Embryonic facial prominence (tissue), 1 donor: ENCODE measurements around the gene GBGT1.

Experiments
- DNase-seq: peaks from one replicate; pipeline ENCODE4 v3.0.0-alpha.2; 2016; ENCODE audit errors: extremely low spot score

The GBGT1 gene

DNA sequence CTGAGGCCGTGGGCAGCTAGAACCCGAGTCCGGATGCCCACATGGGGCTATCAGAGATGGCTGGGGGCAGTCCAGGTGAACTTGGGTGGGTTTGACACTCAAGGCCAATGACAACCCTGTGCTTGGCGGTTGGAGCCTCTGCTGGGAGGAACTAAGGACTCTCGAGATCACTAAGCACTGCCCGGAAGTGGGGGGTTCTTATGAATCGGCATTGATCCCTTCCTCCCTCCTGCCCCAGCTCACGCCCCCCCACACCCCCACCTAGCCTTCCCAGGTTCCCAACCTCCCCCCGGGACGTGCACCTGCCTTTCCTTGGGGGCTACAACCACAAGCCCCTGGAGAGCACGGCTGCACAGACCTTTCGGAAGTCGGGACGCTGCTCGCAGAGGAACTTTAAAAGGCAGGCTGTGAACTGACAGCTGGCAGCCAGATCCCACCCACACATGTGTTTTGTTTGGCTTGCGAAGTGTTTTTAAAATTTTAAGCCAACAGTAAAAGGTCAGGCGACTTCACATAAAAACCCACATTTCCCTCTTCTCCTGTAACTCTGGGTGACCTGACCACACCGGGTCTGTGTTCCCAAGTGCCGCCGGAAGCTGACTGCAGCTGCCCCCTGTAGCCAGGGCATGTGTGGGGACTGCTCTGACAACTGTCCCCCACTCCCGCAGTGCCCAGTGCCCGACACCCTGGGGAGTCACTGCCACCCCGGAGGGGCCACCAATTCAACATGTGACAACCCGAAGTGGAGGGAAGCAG lies 37.6 kb downstream of the GBGT1 start:
- no peak for DNase-seq

DNA sequence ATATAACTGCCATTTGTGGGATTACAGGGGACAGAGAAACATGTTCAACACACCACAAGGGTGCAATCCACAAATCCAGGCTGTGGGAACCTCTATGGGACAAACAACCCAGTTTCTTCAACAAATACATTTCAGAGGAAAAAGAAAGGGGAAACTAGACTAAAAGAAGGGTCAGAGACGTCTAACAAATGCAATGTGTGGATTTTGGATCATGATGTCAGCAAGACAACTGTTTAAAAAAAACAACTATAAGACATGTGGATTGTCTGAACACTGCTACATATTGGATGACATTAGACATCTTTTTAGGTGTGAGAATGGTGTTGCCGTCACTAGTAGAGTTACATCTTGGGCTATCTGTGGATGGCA lies 38.8 kb downstream of the GBGT1 start:
- no peak for DNase-seq

DNA sequence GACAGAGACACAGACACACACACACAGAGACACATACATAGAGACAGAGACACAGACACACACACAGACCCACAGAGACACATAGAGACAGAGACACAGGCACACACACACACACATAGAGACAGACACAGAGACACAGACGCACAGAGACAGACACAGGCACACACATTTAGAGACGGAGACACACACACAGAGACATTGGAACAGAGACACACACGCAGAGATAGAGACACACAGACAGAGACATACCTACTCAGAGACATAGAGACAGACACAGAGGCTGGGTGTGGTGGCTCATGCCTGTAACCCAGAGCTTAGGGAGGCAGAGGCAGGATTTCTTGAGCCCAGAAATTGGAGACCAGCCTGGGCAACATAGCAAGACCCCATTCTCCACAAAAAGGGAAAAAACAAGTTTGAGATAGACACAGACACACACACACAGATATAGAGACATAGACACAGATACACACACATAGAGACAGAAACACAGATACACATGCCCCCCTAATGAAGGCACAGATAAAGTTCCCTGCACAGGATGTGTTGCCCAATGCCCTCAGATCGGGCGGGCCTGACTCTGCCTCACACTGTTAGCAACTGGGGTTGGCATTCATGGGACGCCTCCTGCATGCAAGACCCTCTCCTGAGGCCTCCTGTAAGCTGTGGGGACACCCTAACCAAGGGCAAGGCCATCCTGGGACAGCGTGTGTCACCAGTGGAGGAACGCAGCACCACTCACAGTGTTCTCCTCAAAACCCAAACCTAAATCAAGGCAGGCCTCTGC lies 39.4 kb downstream of the GBGT1 start:
- no peak for DNase-seq

DNA sequence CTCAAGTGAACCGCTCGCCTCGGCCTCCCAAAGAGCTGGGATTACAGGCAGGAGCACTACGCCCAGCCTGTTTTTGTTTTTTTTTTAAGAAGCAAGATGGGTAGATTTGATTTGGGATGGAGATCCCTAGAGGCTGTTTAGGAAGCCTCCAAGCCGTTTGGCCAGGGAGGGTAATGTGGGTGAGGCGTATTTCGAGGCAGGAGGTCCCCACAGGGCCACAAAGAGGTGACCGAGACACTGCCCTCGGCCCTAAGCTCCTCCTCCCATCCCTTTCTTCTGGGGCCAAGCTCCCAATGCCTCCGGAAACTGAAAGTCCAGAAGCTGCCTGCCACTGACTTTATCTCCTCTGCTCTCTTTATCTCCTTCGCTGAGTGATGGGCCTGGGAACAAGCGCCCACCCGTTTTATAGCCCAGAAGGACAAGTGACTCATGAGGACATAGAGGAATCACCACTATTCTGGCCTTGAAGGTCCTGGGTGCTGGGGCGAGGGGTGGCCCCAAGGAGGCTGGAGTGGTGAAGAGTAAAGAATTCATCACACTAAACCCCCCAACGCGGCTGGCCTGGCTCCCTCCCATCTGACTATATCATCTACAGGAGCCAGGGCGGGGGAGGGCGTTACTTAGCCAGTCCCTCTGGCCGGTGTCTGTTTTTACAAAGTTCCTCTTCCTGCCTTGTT lies 40.6 kb downstream of the GBGT1 start:
- no peak for DNase-seq

DNA sequence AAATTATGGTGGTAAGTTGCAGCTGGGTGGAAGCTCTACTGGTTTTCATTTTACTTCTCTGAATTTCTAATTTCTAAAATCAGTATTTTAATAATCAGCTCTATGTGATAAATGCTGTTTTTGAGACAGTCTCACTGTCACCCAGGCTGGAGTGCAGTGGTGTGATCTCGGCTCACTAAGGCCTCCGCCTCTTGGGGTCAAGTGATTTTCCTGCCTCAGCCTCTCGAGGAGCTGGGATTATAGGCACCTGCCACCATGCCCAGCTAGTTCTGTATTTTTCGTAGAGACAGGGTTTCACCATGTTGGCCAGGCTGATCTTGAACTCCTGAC lies 41.1 kb downstream of the GBGT1 start:
- no peak for DNase-seq

DNA sequence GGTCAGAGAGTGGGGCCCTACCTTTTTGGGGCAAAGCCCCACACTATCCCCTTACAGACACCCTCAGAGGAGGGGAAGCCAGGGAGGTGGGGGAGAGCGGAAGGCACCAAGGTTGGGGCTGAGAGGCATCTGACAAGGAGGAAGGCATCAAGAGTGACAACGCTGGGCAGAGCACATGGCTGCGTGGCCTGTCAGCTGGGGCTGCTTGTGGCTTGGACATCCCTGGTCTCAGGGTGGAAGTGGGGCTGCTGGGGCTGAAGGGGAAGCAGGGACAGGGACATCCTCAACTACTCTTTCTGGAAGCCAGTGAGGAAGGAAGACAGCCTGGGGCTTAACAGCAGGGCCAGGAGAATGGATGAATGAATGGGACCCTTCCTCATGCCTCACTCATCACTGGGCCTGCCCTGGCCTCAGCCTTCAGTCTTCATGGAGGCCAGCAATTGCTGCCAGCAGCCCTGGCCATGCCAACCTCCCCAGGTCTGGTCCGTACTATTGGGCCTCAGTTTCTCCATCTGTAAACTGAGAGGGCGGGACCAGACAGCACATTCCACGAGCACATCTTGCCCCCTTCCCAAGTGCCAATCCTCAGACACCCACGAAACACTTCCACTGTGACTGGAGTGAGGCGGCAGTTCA lies 41.7 kb downstream of the GBGT1 start:
- no peak for DNase-seq

DNA sequence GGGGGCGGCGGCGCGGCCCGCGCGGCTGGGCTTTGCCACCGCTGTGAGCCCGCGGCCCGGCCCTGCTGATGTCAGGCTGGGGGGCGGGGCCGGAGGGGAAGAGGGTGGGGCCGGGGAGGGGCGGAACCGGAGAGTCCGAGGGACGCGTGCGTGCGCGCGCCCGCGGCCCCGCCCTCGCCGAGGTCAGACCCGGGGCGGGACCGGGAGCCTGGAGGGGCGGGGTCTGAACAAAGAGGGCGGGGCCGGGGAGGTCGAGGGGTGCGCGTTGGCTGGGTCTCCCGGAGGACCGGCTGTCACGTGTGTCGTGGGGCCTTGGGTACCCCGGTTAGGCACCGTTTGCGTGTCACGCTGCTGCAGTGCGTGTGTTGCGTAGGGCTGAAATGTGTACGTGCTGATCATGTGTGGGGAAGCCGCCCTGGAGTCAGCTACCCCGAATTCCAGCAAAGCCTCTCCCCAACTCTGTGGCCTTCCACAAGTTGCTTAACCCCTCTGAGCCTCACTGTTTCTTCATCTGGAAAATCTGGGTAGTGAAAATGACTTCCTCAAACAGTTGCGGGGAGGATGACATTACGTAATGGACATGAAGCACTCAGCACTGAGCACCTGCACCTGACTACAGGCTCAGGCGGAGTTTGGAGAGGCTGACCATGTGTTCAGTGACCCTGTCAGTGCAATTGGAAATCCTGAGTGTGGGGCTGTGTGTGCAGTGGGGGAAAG lies 42.4 kb downstream of the GBGT1 start, which contains the start of gene RALGDS:
Gene RALGDS (minus strand): TSS at position 43 of the 717 bp plus-strand sequence. CDS start 86 bp downstream, outside the sequence.
- peak; percentile 99 for DNase-seq

DNA sequence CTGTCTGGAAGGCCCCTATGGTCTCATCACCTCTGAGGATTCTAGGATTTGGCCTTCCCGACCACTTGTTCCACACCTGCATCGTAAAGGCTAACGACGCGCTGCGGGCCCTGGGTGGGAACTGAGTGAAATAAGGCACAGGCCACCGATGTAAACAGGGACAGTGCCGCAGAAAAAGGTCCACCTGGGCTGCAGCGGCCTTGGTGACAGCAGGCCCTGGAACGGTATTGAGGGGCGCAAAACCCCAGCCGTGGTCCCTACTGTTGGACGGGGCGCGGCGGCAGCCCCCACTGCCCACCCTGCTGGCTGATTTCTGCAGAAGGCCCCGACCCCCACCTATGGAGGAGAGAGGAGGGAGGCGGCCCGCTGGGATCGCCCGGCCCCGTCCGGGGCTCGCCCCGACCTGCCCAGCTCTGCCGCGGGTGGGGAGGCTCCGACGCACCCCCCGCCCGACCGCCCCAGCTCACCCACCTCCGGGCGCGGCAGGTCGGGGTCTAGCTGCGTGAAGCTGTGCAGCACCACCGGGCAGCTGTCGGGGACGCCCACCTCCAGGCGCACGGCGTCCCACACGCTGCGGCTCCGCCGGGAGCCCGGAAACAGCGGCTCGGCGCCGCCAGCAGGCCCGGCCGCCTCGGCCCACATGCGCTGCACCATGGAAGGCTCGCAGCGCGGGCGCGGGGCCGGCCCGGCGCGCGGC lies 43.1 kb downstream of the GBGT1 start:
- DNase-seq = no peak

DNA sequence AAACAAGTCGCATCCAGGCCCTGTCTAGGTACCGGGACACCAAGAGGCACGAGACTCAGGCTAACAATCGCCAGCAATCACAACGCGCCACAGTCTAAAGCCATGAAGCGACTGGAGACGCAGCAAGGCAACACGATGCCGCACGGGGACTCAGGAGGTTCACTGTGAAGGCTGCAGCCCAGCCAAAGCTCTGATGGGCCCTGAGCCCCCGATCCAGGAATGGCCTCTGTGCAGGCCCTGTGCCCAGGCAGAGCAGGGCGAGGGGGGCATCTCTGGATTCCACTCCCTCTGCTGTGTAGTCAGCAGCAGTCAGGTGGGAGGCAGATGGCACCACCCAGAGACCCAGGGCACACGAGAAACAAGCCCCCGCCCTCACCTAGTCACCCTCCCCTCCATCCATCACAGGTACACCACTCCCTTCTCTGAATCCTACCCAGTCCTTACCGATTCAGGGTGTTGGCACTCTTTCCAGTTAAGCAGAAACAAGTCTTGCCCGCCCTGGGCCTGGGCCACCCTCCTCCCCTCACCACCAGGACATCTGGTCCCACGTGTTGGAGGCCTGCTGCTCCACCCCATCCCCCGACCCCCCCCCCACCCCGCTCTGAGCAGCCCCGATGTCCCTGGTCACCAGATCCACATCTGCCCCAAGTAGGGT lies 43.7 kb downstream of the GBGT1 start:
- no peak for DNase-seq

DNA sequence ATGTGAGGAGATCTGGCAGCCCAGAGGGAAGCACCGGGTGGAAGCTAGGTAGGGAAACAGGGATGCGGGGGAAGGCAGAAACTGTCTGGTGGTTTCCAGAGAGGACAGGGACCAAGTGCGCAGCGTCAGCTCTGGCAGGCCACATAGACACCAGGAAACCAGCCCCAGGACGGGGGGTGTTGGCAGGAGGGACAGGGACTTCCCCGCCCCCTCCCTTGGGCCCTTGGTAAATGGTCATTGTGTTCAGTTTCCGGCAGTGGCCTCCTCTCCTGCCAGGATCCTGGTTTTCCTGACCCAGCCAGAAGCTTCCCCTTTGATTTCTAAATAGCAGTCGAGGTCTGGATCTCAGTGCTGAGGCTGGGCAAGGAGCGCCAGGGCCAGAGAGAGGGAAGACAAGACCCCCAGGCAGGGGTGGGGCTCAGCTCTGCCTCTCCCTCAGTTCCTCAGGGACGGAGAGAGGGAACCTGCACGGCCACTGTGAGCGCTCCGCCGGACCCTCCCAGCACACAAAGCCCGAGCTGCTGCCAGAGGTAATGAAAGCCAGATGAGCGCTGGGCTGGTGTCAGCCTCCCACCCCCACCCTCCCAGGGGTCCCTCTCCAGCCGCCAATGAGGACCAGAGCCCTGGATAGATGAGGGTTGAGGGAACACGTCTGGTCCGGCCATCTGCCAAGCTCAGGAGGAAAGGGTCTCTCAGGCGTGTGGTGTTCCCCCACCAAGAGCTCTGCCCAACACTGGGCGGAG lies 44.4 kb downstream of the GBGT1 start:
- DNase-seq = peak; percentile 43

DNA sequence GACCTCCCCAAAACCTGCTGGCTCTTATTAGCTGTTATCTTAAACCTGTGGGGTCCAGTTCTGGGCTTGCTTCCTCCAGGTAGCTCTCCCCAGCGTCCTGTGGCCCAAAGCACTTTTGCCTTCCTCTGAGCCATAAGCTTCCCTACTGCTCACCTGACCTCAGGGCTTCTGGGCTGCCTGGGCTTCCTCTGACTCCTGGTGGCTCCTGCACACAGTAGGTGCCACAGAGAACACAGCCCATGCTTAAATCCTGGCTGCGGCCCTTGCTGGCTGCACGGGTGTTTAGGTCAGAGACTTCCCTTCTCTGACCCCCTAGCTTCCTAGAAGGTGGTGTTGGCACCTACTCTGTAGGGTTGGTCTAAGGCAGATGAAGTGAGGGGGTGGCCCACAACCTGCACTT lies 45.1 kb downstream of the GBGT1 start:
- DNase-seq = no peak

DNA sequence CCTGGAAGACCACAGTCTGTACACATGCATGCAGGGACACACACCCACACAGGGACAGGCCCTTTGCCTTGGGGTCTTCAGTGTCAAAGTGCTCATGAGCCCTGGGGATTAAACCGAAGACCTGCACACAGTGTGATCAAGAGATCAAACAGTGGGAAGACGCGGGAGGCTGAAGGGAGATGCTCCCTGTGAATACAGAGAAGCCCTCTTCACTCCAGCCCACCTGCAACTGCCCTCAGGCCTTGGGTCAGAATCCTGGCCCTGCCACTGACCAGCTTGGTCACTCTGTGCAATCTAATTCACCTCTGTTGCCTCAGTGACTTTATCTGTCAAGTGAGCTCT lies 45.6 kb downstream of the GBGT1 start:
- DNase-seq = no peak

DNA sequence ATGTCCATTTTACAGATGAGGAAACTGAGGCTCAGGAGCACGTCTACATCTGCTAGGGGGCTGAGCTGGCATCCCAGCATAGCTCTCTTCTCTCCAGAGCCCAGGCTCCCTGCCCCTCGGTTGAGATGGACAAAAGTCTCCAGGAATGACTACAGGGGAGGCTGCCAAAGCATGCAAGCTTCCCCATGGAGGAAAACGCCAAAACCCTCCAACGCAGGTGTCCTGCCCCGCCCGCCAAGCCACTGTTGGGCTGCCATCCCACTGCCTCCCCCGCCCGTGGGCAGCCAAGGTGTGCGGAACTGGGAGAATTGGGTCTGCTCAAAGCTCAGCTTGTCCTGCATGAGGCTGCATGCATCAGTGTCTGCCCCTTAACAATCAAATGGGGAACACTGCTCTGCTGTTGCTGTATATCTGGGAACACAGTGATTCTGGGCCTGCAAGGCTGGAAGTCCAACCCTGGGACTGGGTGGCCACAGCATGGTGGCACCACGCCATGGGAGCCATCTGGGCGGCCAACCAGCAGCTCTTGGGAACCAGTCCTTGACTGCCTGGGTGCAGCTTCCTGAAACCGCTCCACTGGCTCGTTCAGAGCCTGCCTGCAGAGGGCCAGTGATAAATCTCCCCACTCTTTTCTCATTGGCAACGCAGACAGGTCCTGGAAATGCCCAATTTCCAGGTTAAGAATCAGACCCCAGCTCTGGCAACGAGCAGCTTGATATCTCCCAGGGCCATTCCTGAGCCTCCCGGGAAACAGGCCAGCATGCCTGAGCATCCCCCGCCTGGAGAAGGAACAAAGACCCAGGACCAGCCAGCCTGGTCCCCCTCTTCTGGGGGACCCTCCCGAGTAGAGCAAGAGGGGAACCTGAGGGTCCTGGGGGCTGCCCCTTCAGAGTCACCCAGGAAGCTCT lies 46.2 kb downstream of the GBGT1 start:
- DNase-seq = no peak

DNA sequence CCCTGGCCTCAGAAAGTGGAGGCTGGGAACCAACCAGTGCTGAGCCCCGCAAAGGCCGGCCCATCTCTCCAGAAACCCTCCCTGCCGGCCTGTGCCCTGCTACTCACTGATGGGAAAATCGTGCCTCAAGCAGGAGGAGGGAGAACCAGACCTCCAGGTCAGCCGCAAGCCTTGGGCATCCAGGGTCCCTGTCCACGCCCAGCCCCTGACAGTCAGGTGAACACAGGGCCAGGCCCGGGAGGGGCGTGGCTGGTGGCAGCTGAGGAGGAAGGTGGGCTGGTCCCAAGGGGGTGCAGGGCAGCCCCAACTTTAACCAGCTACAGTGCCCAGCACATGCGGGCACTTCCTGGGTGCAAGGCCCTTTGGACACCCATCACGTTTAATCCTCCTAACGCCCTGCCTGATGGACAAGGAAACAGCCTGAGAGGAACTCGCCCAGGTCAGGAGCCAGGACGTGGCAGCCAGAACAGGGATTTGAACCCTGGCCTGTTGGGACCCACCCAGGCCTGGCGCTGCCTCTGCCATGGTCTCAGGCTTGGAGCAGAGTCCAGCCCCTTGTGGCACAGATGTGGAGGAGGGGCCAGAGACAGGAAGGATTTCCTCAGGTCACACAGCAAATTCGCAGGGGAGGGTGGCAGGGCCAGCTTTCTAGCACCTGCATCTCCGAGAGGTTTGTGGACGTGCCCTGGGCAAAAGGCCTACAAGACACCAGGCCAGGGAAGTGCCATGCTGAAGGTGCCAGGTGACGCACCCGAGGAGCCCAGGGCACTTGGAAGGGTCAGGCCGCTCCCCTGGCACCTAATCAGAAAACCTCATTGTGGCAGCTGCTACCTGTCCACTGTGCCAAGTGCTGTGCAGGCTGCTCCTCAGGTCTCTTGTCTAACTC lies 47.1 kb downstream of the GBGT1 start:
- DNase-seq = no peak

DNA sequence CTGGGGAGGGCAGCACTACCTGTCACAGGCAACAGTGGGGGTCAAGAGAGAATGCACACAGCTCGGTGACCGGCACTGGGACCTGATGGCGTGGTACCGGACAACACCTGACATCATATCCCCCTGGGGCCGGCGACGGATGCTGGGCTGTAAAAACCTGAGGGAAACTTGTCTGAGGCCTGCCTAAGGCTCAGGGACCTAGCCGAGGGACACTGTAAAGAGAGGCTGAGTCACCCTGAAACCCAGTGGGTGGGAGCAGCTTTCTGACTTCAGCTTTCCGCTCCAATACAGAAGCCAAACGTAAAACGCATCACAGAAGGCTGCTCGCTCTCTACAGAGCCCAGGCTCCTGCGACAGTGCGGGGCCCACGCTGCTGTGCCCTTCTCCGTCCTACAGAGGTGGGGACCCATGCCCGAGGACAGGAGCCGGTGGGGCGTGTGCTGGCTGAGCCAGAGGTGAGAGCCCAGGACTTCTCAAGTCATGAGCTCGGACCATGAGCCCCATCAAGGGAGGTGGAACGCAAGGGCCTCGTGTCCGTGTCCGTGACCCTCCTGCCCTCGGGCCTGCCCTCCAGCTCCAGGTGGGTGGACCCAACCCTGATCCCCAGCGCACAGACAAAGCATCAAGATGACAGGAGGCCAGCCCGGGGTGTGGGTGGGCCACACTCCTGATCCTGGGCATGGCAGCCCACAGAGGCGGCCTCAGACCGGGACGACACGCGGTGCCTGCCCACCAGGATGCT lies 47.9 kb downstream of the GBGT1 start:
- DNase-seq = no peak

DNA sequence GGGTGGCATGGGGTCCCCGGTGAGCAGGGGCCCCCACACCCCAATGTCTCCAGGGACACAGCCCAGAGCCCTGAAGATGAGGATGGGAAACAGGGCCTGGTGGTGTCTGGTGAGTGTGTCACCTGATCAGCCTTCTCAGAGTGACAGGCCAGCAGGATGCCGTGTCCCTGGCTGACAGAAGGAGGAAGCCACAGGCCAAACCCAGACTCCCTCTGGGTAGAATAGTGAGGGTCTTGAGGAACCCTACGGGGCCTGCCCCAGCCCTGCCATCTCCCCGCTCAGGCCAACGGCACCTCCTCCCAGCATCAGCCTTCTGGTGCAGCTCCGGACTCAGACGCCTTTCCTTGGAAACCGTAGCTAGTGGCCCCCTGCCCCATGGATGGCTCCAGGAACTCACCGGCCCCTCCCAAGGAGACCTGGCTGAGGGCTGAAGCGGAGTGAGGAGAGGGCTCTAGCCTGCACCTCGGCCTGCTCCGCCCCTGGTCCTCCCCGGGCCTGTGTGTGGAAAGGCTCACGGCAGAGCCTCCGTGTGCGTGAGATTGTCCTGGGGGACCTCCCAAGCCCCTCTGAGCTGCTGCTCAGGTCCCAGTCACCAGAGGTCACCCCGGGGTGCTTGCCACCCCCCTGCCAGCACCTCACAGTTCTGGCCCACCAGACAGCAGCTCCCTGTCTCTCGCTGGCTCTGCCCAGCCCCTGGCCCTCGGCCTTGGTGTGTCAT lies 48.7 kb downstream of the GBGT1 start:
- DNase-seq = no peak
